MM.1S (cell line): ENCODE data around the gene ABCC8.

Source experiments
- DNase-seq: peaks from one replicate; pipeline ENCODE4 v3.0.0-alpha.2; 2015
- H2AFZ ChIP-seq: fragments of 300-600 bp; sonication (generic); 2 replicates; pipeline ENCODE4 v1.6.0; 2016; ENCODE audit warnings: antibody characterized with exemption, low read length
- H3F3A ChIP-seq: fragments of 300-600 bp; sonication (generic); 2 replicates; pipeline ENCODE4 v1.6.1; 2016; ENCODE audit warnings: mild to moderate bottlenecking, antibody characterized with exemption, low read length, moderate library complexity, mixed read lengths; ENCODE audit not compliant: insufficient read depth
- H3K27ac ChIP-seq: fragments of 300-600 bp; sonication (generic); 2 replicates; pipeline ENCODE4 v1.5.1; 2016; ENCODE audit warnings: mild to moderate bottlenecking, low read length
- H3K27me3 ChIP-seq: fragments of 300-600 bp; sonication (generic); replicated peaks from 2 replicates; pipeline ENCODE4 v1.6.0; 2016; ENCODE audit warnings: low read length; ENCODE audit not compliant: insufficient read depth
- H3K36me3 ChIP-seq: fragments of 300-600 bp; sonication (generic); replicated peaks from 2 replicates; pipeline ENCODE4 v1.6.1; 2016; ENCODE audit warnings: mild to moderate bottlenecking, low read length, mixed read lengths; ENCODE audit not compliant: insufficient read depth
- H3K4me1 ChIP-seq: fragments of 300-600 bp; sonication (generic); 2 replicates; pipeline ENCODE4 v1.6.1; 2016; ENCODE audit warnings: low read length, mixed read lengths
- H3K4me2 ChIP-seq: fragments of 300-600 bp; sonication (generic); 2 replicates; pipeline ENCODE4 v1.6.0; 2016; ENCODE audit warnings: low read depth, low read length
- H3K4me3 ChIP-seq: fragments of 300-600 bp; sonication (generic); 2 replicates; pipeline ENCODE4 v1.5.1; 2016; ENCODE audit warnings: low read length, mixed read lengths
- H3K79me2 ChIP-seq: fragments of 300-600 bp; sonication (generic); 2 replicates; pipeline ENCODE4 v1.6.1; 2016; ENCODE audit warnings: mixed run types, low read length, mixed read lengths
- H3K9ac ChIP-seq: fragments of 300-600 bp; sonication (generic); 2 replicates; pipeline ENCODE4 v1.6.1; 2016; ENCODE audit warnings: low read length, mixed read lengths
- H3K9me2 ChIP-seq: fragments of 300-600 bp; sonication (generic); replicated peaks from 2 replicates; pipeline ENCODE4 v1.6.1; 2016; ENCODE audit warnings: mild to moderate bottlenecking, low read length, mixed read lengths; ENCODE audit not compliant: insufficient read depth
- H3K9me3 ChIP-seq: fragments of 300-600 bp; sonication (generic); replicated peaks from 2 replicates; pipeline ENCODE4 v1.6.1; 2016; ENCODE audit warnings: mild to moderate bottlenecking, low read length, mixed read lengths; ENCODE audit not compliant: insufficient read depth
- H4K20me1 ChIP-seq: fragments of 300-600 bp; sonication (generic); 2 replicates; pipeline ENCODE4 v1.6.1; 2016; ENCODE audit warnings: mild to moderate bottlenecking, low read length, moderate library complexity, mixed read lengths; ENCODE audit not compliant: insufficient read depth
- CTCF ChIP-seq: fragments of 300-600 bp; sonication (generic); IDR thresholded peaks from 2 replicates; pipeline ENCODE4 v1.5.1; 2016; ENCODE audit warnings: antibody characterized with exemption, low read length, mixed read lengths
- EZH2 ChIP-seq: fragments of 300-600 bp; sonication (generic); optimal IDR thresholded peaks from 2 replicates; pipeline ENCODE3; 2017; ENCODE audit warnings: low read depth, mild to moderate bottlenecking, antibody characterized with exemption, low read length, mixed read lengths
- EZH2phosphoT487 ChIP-seq: fragments of 300-600 bp; sonication (generic); IDR thresholded peaks from 2 replicates; pipeline ENCODE4 v1.6.1; 2018; ENCODE audit warnings: antibody characterized with exemption, low read length

The ABCC8 gene

GRCh38 chr11:17353821-17354600 lies 122.6 kb downstream of the ABCC8 start:
- H3K27me3 ChIP-seq: peaks cover 26% of the 10 kb centered on the region
- H3K27ac ChIP-seq: no peak overlapping the region
- H4K20me1 ChIP-seq: no peaks in the 10 kb centered on the region
- H2AFZ ChIP-seq: peak overlapping the region; percentile 87
- TF ChIP-seq EZH2: no peak
- no peak; the same call in 1 of the 2 replicates for TF ChIP-seq CTCF
- no peak for TF ChIP-seq EZH2phosphoT487
- peak overlapping the region; percentile 75 for H3K4me3 ChIP-seq
- H3K36me3 ChIP-seq: no peaks in the 10 kb centered on the region
- H3K79me2 ChIP-seq: no peaks in the 10 kb centered on the region
- no peaks in the 10 kb centered on the region for H3K9me2 ChIP-seq
- peaks cover 5% of the 10 kb centered on the region; the same call in 1 of the 2 replicates for H3F3A ChIP-seq
- H3K4me1 ChIP-seq: peaks cover 12% of the 10 kb centered on the region; the same call in 1 of the 2 replicates
- DNase-seq: no peak
- no peaks in the 10 kb centered on the region for H3K9me3 ChIP-seq
- peak overlapping the region; percentile 27; the same call in 1 of the 2 replicates for H3K9ac ChIP-seq
- peak overlapping the region; percentile 98 for H3K4me2 ChIP-seq

GRCh38 chr11:17352950-17353820 lies 123.5 kb downstream of the ABCC8 start:
- peaks cover 26% of the 10 kb centered on the region for H3K27me3 ChIP-seq

More at GRCh38 chr11:17352950-17353820, 123.5 kb downstream of the ABCC8 start:
- peaks cover 12% of the 10 kb centered on the region; the same call in 1 of the 2 replicates for H3K4me1 ChIP-seq
- peaks cover 5% of the 10 kb centered on the region; the same call in 1 of the 2 replicates for H3F3A ChIP-seq
- H3K9me2 ChIP-seq: no peaks in the 10 kb centered on the region
- peak overlapping the region; percentile 98 for H3K4me2 ChIP-seq
- no peaks in the 10 kb centered on the region for H3K9me3 ChIP-seq
- H3K36me3 ChIP-seq: no peaks in the 10 kb centered on the region
- H3K27ac ChIP-seq: no peak overlapping the region
- H4K20me1 ChIP-seq: no peaks in the 10 kb centered on the region
- no peaks in the 10 kb centered on the region for H3K79me2 ChIP-seq
- H3K4me3 ChIP-seq: peak overlapping the region; percentile 75
- peak; percentile 46 for DNase-seq
- H2AFZ ChIP-seq: peak overlapping the region; percentile 87
- peak overlapping the region; percentile 27; the same call in 1 of the 2 replicates for H3K9ac ChIP-seq
- TF ChIP-seq EZH2phosphoT487 (no peak), EZH2 (no peak), CTCF (no peak)
